NCI-H1417 (cell line): ENCODE data around the gene SGO2.
"Not testable (repeated sequence)": the region's sequence is repeated elsewhere in the genome, so short reads cannot be mapped to it uniquely, and the experiment has no call there.

Experiments used
- DNase-seq, 3 experiments: peaks; one replicate each; lab custom pipeline; 2025; lab: John Stamatoyannopoulos, UW

The SGO2 gene

GRCh38 chr2:200596774-200597570, 71.0 kb downstream of the SGO2 start:
- peak in 1 of 3 experiments; percentile 5 for DNase-seq

- DNase-seq, result no peak
Observed at GRCh38 chr2:200599206-200599605, 73.2 kb downstream of the SGO2 start.

GRCh38 chr2:200600549-200601225, 74.7 kb downstream of the SGO2 start:
- DNase-seq, result peak in 2 of 3 experiments; percentile 26 to 69

GRCh38 chr2:200602584-200602983, 76.6 kb downstream of the SGO2 start:
- no peak for DNase-seq

- DNase-seq, result no peak
Observed at GRCh38 chr2:200603972-200604371, 78.0 kb downstream of the SGO2 start.

- DNase-seq, result no peak
Observed at GRCh38 chr2:200604571-200605255, 78.7 kb downstream of the SGO2 start.

- no peak for DNase-seq
Observed at GRCh38 chr2:200608341-200609027, 82.5 kb downstream of the SGO2 start.

GRCh38 chr2:200609028-200609614, 83.1 kb downstream of the SGO2 start:
- no peak for DNase-seq

GRCh38 chr2:200610217-200610616, 84.2 kb downstream of the SGO2 start:
- not testable (repeated sequence) for DNase-seq

- DNase-seq, result no peak
Observed at GRCh38 chr2:200613692-200614091, 87.7 kb downstream of the SGO2 start.

- DNase-seq, result no peak
Observed at GRCh38 chr2:200614249-200614648, 88.2 kb downstream of the SGO2 start.

- DNase-seq, result no peak
Observed at GRCh38 chr2:200615247-200615646, 89.2 kb downstream of the SGO2 start.

- DNase-seq, result no peak
Observed at GRCh38 chr2:200616193-200616592, 90.2 kb downstream of the SGO2 start.

GRCh38 chr2:200616656-200617055, 90.6 kb downstream of the SGO2 start:
- DNase-seq, result no peak

- no peak for DNase-seq
Observed at GRCh38 chr2:200617156-200618053, 91.4 kb downstream of the SGO2 start.

- DNase-seq, result no peak
Observed at GRCh38 chr2:200618054-200618419, 92.0 kb downstream of the SGO2 start.

GRCh38 chr2:200618590-200619021, 92.6 kb downstream of the SGO2 start:
- peak in 1 of 3 experiments; percentile 11 for DNase-seq

GRCh38 chr2:200619279-200619678, 93.3 kb downstream of the SGO2 start:
- DNase-seq, result no peak

- no peak for DNase-seq
Observed at GRCh38 chr2:200620606-200621390, 94.8 kb downstream of the SGO2 start.

- no peak for DNase-seq
Observed at GRCh38 chr2:200622106-200622505, 96.1 kb downstream of the SGO2 start.
